ENCODE measurements around the gene NRP2. TPM values are rescaled to one million over a fixed set of nuclear protein-coding genes. Genes with fewer than 3 reads are reported as not detected.

NRP2 gene
- 39.3 TPM for total RNA-seq

GRCh38 chr2:205682239-205682970 lies at the start of gene NRP2:
NRP2 (plus strand) TSS chr2:205682501; CDS start chr2:205683291, 790 bp downstream.
- peak; percentile 83 for DNase-seq

GRCh38 chr2:205633994-205634393 lies 48.3 kb upstream of the NRP2 start:
- peak; percentile 27 for DNase-seq

GRCh38 chr2:205636549-205637319 lies 45.6 kb upstream of the NRP2 start:
- DNase-seq, result no peak

GRCh38 chr2:205637320-205637602 lies 45.0 kb upstream of the NRP2 start:
- DNase-seq, result no peak

- no peak for DNase-seq
These were observed 44.4 kb upstream of the NRP2 start for GRCh38 chr2:205637779-205638503.

- no peak for DNase-seq
These were observed 41.6 kb upstream of the NRP2 start for GRCh38 chr2:205640716-205641115.

- no peak for DNase-seq
These were observed 39.5 kb upstream of the NRP2 start for GRCh38 chr2:205642599-205643356.

- no peak for DNase-seq
These were observed 38.9 kb upstream of the NRP2 start for GRCh38 chr2:205643391-205643885.

- no peak for DNase-seq
These were observed 38.3 kb upstream of the NRP2 start for GRCh38 chr2:205644018-205644417.

GRCh38 chr2:205646680-205647079 lies 35.6 kb upstream of the NRP2 start:
- DNase-seq, result no peak

- DNase-seq, result peak; percentile 14
These were observed 31.9 kb upstream of the NRP2 start for GRCh38 chr2:205650450-205650849.

GRCh38 chr2:205650931-205651330 lies 31.4 kb upstream of the NRP2 start:
- no peak for DNase-seq

- no peak for DNase-seq
These were observed 30.6 kb upstream of the NRP2 start for GRCh38 chr2:205651719-205652118.

GRCh38 chr2:205654878-205655605 lies 27.3 kb upstream of the NRP2 start:
- peak; percentile 39 for DNase-seq

GRCh38 chr2:205655779-205656456 lies 26.4 kb upstream of the NRP2 start:
- DNase-seq, result peak; percentile 84

- DNase-seq, result peak; percentile 79
These were observed 25.8 kb upstream of the NRP2 start for GRCh38 chr2:205656461-205656860.

GRCh38 chr2:205656941-205657340 lies 25.4 kb upstream of the NRP2 start:
- DNase-seq, result no peak

GRCh38 chr2:205657579-205657978 lies 24.7 kb upstream of the NRP2 start:
- DNase-seq, result peak; percentile 96

- no peak for DNase-seq
These were observed 24.2 kb upstream of the NRP2 start for GRCh38 chr2:205658068-205658467.

GRCh38 chr2:205658572-205658971 lies 23.7 kb upstream of the NRP2 start:
- DNase-seq, result no peak

GRCh38 chr2:205659922-205660321 lies 22.4 kb upstream of the NRP2 start:
- no peak for DNase-seq

Measured in skin of body (tissue), 2 donors.